ENCODE measurements around the gene CCNL1.

CCNL1 gene

DNA sequence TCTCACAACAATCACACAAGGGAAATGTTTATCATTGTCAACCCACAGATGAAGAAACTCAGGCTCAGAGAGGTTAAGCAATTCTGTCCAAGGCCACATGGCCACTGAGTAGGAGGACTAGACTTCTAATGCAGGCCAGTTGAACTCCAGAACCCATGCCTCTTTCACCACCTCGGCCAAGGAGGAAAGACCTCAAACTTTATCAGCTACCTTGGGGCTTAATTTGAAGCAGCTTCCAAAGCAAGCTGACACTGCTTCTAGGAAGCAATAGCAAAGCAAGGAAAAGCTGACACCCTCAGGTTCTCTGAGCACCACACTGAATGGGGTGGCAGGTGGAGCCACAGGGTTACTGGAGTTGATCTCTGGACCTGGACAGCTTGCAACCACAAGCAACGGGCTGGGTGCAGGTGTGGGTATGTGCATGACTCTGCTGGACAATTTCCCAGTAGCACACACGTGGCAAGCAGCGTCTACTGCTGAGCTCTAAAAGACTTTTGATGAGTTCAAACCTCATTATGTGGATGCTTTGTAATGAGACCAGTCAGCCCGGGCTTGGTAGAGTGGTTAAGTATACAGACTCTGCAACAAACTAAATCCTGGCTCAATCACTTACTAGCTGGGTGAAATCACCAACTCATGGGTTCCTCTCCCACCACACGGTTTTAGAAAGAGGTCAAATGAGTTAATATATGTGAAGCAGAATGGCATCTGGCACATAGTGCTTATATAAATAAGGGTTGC lies 23.1 kb downstream of the CCNL1 start:
- no peaks in the 10 kb centered on the region for H3K9me3 ChIP-seq (ENCODE audit: control insufficient read depth, low read depth, low read length)
- H3K4me1 ChIP-seq (ENCODE audit: control insufficient read depth, low read depth, low read length): peaks cover 3% of the 10 kb centered on the region
- H3K9ac ChIP-seq (ENCODE audit: low read length): no peak overlapping the region
- no peak overlapping the region for H3K27ac ChIP-seq (ENCODE audit: low read length)
- H3K27me3 ChIP-seq (ENCODE audit: control insufficient read depth, insufficient read depth, low read length): no peaks in the 10 kb centered on the region
- no peak overlapping the region for H3K4me3 ChIP-seq (ENCODE audit: low read length)
- no peaks in the 10 kb centered on the region for H3K36me3 ChIP-seq (ENCODE audit: control insufficient read depth, low read depth, low read length)

DNA sequence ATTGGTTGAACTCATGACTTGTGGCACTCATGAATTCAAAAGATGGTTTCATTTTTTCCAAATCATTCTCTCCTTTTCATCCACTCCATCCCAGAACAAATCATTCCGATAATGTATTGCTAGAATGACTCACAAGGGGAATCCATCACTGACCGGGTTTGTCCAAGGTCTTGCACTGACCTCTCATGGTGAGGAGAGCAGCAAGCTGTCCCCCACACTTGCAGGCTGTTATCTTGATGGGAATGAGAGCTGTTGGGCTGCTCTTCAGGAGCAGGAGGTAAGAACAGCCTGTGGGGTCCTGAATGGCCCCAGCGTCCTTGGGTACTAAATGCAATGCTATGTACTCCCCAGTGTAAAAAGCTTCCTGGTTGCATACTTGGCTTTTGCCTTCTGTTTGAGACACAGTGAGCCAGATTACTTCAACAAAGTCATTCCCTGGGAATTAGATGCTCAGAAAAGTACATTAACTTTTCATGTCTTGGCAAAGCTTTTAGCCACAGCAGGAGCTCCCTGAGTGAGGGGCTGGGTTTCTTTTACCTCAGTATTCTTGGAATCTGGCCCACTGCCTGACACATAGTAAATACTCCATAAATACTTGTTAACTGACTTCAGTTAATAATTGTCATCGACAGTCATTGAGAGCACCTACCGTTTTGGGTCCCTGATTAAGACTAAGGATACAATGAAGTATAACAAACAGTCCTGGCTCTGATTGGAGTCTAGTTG lies 24.1 kb downstream of the CCNL1 start:
- Histone ChIP-seq H3K27ac (ENCODE audit: low read length) (no peak overlapping the region), H3K27me3 (ENCODE audit: control insufficient read depth, insufficient read depth, low read length) (no peaks in the 10 kb centered on the region), H3K36me3 (ENCODE audit: control insufficient read depth, low read depth, low read length) (no peaks in the 10 kb centered on the region), H3K4me3 (ENCODE audit: low read length) (no peak overlapping the region), H3K9ac (ENCODE audit: low read length) (no peak overlapping the region), H3K4me1 (ENCODE audit: control insufficient read depth, low read depth, low read length) (peaks cover 7% of the 10 kb centered on the region), H3K9me3 (ENCODE audit: control insufficient read depth, low read depth, low read length) (no peaks in the 10 kb centered on the region)

DNA sequence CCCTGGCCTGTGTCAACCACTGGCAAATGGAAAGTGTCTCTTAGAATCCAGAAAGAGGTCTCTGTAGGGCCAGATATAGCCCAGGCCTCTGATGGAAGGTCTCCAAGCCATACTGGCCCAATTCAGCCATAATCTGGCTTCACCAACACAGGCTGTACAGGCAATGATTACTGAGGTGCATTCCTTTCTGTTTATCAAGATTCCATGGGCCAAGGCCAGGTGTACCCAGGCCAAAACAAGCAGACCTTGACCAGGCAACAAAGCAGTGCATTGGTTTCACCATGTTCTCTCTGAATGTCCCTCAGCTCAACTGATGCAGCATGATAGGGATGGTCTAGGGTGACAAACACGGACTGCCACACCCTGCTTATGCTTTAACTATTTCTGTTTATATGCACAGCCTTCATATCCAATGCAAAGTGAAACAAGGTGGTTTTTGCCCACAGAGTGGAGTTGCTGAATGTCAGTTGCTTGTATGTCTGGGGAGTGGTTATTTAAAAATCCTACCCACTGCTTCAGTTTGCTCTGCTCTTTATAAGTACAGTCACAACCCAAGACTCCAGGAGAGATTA lies 25.2 kb downstream of the CCNL1 start:
- Histone ChIP-seq H3K4me3 (ENCODE audit: low read length) (no peak overlapping the region), H3K9me3 (ENCODE audit: control insufficient read depth, low read depth, low read length) (no peaks in the 10 kb centered on the region), H3K27me3 (ENCODE audit: control insufficient read depth, insufficient read depth, low read length) (no peaks in the 10 kb centered on the region), H3K4me1 (ENCODE audit: control insufficient read depth, low read depth, low read length) (peaks cover 16% of the 10 kb centered on the region), H3K9ac (ENCODE audit: low read length) (no peak overlapping the region), H3K36me3 (ENCODE audit: control insufficient read depth, low read depth, low read length) (no peaks in the 10 kb centered on the region), H3K27ac (ENCODE audit: low read length) (no peak overlapping the region)

GRCh38 chr3:157133434-157134320 lies 26.3 kb downstream of the CCNL1 start:
- Histone ChIP-seq H3K36me3 (ENCODE audit: control insufficient read depth, low read depth, low read length) (no peaks in the 10 kb centered on the region), H3K9ac (ENCODE audit: low read length) (no peak overlapping the region), H3K27ac (ENCODE audit: low read length) (no peak overlapping the region), H3K9me3 (ENCODE audit: control insufficient read depth, low read depth, low read length) (no peaks in the 10 kb centered on the region), H3K4me1 (ENCODE audit: control insufficient read depth, low read depth, low read length) (peaks cover 22% of the 10 kb centered on the region), H3K4me3 (ENCODE audit: low read length) (no peak overlapping the region), H3K27me3 (ENCODE audit: control insufficient read depth, insufficient read depth, low read length) (no peaks in the 10 kb centered on the region)

DNA sequence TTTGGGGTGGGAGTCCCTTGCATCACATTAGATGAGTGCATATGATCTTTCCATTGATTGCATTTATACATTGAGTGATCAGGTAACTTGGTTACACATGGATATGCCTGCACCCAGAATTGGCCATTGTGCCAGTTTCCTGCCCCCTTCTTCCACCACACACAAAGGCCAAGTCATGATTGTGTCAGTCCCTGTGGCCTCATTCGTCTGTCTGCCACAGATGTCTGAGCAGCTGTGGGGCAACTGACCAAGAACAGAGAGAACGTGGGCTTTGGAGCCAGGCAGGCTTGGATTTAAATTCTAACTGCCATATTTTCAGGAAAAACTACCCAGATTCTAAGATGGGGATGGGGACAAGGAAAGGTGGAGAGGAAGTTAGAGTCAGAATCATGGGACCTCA lies 27.0 kb downstream of the CCNL1 start:
- H3K9ac ChIP-seq (ENCODE audit: low read length): no peak overlapping the region
- no peaks in the 10 kb centered on the region for H3K36me3 ChIP-seq (ENCODE audit: control insufficient read depth, low read depth, low read length)
- no peak overlapping the region for H3K4me3 ChIP-seq (ENCODE audit: low read length)
- no peak overlapping the region for H3K27ac ChIP-seq (ENCODE audit: low read length)
- H3K4me1 ChIP-seq (ENCODE audit: control insufficient read depth, low read depth, low read length): peaks cover 22% of the 10 kb centered on the region
- H3K9me3 ChIP-seq (ENCODE audit: control insufficient read depth, low read depth, low read length): no peaks in the 10 kb centered on the region
- H3K27me3 ChIP-seq (ENCODE audit: control insufficient read depth, insufficient read depth, low read length): no peaks in the 10 kb centered on the region

DNA sequence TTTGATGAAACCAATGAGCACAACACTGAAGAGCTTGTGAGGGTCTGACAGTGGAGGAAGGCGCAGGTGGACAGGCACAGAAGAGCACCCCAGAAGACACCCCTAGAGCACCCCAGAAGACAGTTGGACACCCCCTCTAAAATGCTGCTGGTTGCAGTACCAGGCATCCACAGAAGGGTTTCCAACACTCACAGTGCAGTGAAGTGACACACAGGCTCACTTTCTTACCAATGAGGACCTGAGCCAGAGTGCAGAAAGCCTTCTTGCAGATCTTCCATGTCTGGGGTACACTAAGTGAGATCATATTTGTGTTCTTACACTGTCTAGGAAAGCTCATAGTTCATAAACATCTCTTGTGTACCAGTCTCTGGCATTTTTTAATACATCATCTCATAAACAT lies 27.6 kb downstream of the CCNL1 start:
- Histone ChIP-seq H3K36me3 (ENCODE audit: control insufficient read depth, low read depth, low read length) (no peaks in the 10 kb centered on the region), H3K9ac (ENCODE audit: low read length) (no peak overlapping the region), H3K9me3 (ENCODE audit: control insufficient read depth, low read depth, low read length) (no peaks in the 10 kb centered on the region), H3K4me1 (ENCODE audit: control insufficient read depth, low read depth, low read length) (peaks cover 22% of the 10 kb centered on the region), H3K27ac (ENCODE audit: low read length) (no peak overlapping the region), H3K4me3 (ENCODE audit: low read length) (no peak overlapping the region), H3K27me3 (ENCODE audit: control insufficient read depth, insufficient read depth, low read length) (no peaks in the 10 kb centered on the region)

DNA sequence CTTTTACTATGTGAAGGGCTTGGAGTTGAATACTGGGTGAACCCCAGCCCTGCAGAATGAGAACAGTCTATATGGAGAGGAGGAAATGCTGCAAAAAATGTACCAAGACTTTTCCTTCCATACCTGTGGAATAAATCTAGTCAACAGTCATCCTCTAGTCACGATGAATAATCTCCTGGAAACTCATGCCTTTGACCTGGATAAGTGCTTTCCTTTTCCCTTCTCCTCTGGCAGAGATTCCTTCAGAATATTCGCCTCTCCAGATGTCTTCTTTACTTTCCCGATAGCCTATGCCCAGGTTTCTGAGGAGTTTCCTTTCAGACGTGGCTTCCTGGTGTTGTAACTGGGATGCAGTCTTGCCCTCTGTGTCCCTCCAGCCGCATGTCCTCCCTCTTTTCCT lies 28.1 kb downstream of the CCNL1 start:
- H3K4me3 ChIP-seq (ENCODE audit: low read length): no peak overlapping the region
- peaks cover 19% of the 10 kb centered on the region for H3K4me1 ChIP-seq (ENCODE audit: control insufficient read depth, low read depth, low read length)
- H3K9ac ChIP-seq (ENCODE audit: low read length): no peak overlapping the region
- no peaks in the 10 kb centered on the region for H3K27me3 ChIP-seq (ENCODE audit: control insufficient read depth, insufficient read depth, low read length)
- H3K36me3 ChIP-seq (ENCODE audit: control insufficient read depth, low read depth, low read length): no peaks in the 10 kb centered on the region
- no peaks in the 10 kb centered on the region for H3K9me3 ChIP-seq (ENCODE audit: control insufficient read depth, low read depth, low read length)
- H3K27ac ChIP-seq (ENCODE audit: low read length): no peak overlapping the region

DNA sequence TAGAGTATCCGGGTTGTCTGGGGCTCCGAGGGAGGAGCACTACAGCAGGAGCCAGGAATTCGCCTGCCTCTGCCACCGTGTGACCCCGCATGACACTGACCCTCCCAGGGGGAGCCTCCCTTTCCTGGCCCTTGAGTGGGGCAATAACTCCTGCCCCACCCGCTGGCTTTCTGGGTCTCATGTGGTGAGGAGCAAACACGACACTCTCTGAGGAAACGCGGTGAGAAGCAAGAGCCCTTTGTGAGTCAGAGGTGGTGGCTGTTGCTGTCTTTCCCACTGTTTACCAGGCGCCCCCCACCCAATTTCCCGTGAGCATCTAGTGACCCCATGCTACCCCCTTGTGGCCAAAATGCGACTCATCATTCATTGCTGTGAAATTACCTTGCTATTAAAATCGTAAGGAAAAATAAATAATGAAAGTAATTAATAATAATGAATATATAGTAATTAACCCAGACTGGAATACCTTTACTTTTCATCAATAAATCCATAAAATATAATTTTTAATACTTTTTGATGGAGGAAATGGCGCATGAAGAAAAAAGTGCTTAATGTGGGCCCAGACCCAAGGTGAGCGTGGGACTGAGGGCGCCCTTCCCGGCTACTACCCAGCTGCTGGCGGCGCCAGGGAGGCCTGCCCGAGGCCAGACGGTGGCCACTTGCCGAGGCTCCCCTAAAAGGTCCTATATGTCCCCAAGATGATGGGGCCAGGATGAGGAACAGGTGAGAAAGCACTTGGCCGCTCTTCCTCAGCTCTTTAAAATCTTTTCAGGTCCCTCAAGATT lies 29.3 kb downstream of the CCNL1 start:
- H3K36me3 ChIP-seq (ENCODE audit: control insufficient read depth, low read depth, low read length): no peaks in the 10 kb centered on the region
- H3K4me1 ChIP-seq (ENCODE audit: control insufficient read depth, low read depth, low read length): peaks cover 19% of the 10 kb centered on the region
- H3K27ac ChIP-seq (ENCODE audit: low read length): no peak overlapping the region
- H3K27me3 ChIP-seq (ENCODE audit: control insufficient read depth, insufficient read depth, low read length): no peaks in the 10 kb centered on the region
- peak overlapping the region; percentile 42 for H3K4me3 ChIP-seq (ENCODE audit: low read length)
- H3K9ac ChIP-seq (ENCODE audit: low read length): peak overlapping the region; percentile 51
- H3K9me3 ChIP-seq (ENCODE audit: control insufficient read depth, low read depth, low read length): no peaks in the 10 kb centered on the region

DNA sequence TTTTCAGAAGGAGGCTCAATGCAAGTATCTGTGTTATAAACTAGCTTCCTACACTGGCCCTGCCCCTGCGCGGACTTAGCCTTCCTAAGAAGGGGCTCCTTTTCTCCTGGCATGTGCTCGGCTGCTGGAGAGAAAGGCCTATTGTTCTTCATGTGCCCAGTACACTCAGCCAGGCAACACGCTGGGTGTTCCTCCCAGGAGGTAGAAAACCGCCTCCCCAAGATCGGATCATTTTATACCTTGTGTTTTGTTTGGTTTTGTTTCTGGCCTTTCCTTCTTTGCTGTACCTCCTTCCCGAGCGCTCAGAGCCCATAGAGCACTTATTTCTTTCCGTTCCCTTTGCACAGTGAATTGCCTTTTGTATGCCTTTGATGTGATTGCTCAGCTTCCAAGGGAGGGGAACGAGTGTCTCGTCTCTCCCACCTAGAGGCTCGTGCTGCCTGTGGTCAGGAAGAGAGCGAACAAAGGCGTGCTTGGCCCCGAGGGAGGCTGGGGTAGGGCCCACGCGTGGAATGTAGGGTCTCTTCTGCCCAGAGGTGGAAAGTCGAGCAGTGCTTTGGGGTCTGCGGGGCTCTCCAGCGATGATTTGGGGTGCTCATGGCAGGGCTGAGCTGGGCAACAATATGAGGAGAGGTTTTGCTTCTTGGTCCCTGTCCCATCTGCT lies 30.0 kb downstream of the CCNL1 start:
- no peaks in the 10 kb centered on the region for H3K27me3 ChIP-seq (ENCODE audit: control insufficient read depth, insufficient read depth, low read length)
- H3K4me1 ChIP-seq (ENCODE audit: control insufficient read depth, low read depth, low read length): peaks cover 19% of the 10 kb centered on the region
- H3K4me3 ChIP-seq (ENCODE audit: low read length): peak overlapping the region; percentile 42
- no peak overlapping the region for H3K27ac ChIP-seq (ENCODE audit: low read length)
- H3K9ac ChIP-seq (ENCODE audit: low read length): peak overlapping the region; percentile 51
- H3K9me3 ChIP-seq (ENCODE audit: control insufficient read depth, low read depth, low read length): no peaks in the 10 kb centered on the region
- no peaks in the 10 kb centered on the region for H3K36me3 ChIP-seq (ENCODE audit: control insufficient read depth, low read depth, low read length)

DNA sequence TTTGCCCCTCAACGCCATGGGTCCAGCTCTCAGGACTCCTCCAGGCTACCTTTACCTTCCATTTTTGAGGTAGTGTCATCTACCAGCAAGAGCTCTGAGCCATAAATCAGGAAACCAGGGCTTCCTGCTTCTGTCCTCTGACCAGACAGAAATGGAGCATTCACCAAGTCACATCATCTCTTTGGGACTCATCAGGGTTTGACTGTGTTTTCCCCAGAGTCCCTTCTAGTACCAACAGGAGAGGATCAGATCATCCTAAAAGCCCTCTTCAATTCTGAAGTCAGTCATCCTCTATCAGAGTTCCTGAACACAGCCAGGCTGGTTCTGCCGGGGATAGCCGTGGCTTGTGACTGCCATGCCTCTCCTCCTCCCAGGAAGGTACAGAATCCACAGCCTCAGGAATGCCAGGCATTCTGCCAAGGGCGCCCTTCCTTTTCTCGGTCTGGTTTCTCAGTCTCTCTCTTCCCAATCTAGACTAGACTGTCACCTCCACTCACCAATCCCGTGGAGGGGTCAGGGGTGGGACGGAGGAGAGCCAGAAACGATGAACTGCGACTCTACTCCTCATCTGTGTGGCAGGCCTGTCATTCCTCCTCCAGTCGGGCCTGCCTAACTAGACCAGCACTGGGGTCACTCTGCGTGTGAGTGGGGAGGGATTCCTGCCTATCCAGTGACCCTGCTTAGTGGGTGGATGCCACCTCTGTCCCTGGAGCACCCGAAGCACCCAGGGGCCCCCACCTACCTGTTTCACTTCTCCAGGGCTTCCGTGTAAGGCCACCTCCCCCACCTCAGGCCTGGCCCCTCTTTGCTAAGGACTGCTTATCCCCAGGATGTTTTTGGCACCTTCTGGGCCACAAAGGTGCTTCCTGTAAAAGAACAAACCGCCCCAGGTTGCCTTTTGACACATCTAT lies 30.9 kb downstream of the CCNL1 start:
- peaks cover 19% of the 10 kb centered on the region for H3K4me1 ChIP-seq (ENCODE audit: control insufficient read depth, low read depth, low read length)
- no peak overlapping the region for H3K9ac ChIP-seq (ENCODE audit: low read length)
- H3K9me3 ChIP-seq (ENCODE audit: control insufficient read depth, low read depth, low read length): no peaks in the 10 kb centered on the region
- H3K27ac ChIP-seq (ENCODE audit: low read length): no peak overlapping the region
- no peak overlapping the region for H3K4me3 ChIP-seq (ENCODE audit: low read length)
- no peaks in the 10 kb centered on the region for H3K36me3 ChIP-seq (ENCODE audit: control insufficient read depth, low read depth, low read length)
- H3K27me3 ChIP-seq (ENCODE audit: control insufficient read depth, insufficient read depth, low read length): no peaks in the 10 kb centered on the region
